HepG2 (cell line): ENCODE data around the gene PASD1. TPM values are rescaled to one million over a fixed set of nuclear protein-coding genes. Genes with fewer than 3 reads are reported as not detected.
A peak's percentile ranks its signal among the peaks of the same experiment; 100 is the strongest.

Experiments
- ARID5B ChIP-seq: IDR thresholded peaks from 2 replicates; pipeline ENCODE4 v1.4.0; 2020; ENCODE audit warnings: mild to moderate bottlenecking, missing genetic modification reagents
- BRF2 ChIP-seq: sonication (generic); formaldehyde crosslinking; IDR thresholded peaks from 2 replicates; pipeline ENCODE4 v1.8.1; 2022; ENCODE audit warnings: mild to moderate bottlenecking, missing genetic modification reagents
- CEBPG ChIP-seq: IDR thresholded peaks from 2 replicates; pipeline ENCODE4 v1.6.1; 2016
- ERF ChIP-seq: IDR thresholded peaks from 2 replicates; pipeline ENCODE4 v1.6.1; 2018; ENCODE audit warnings: missing biosample characterization, missing genetic modification reagents
- ESRRA ChIP-seq: sonication (generic); formaldehyde crosslinking; IDR thresholded peaks from 2 replicates; pipeline ENCODE4 v1.5.1; 2020; ENCODE audit warnings: mild to moderate bottlenecking, low read depth, missing genetic modification reagents
- NR2C2 ChIP-seq: sonication (generic); formaldehyde crosslinking; IDR thresholded peaks from 2 replicates; pipeline ENCODE4 v1.4.0; 2020; ENCODE audit warnings: missing genetic modification reagents, mild to moderate bottlenecking, moderate library complexity, borderline replicate concordance
- NR2F6 ChIP-seq, 2 experiments: IDR thresholded peaks; 2 replicates each; pipeline ENCODE4 v1.6.1; 2016; ENCODE audit warnings: antibody characterized with exemption in 1 of 2, mild to moderate bottlenecking in 1 of 2
- RARA ChIP-seq: IDR thresholded peaks from 2 replicates; pipeline ENCODE4 v1.6.1; 2016; ENCODE audit warnings: missing genetic modification reagents, missing compliant biosample characterization
- SMC3 ChIP-seq: IDR thresholded peaks from 2 replicates; pipeline ENCODE4 v1.6.1; 2011; ENCODE audit warnings: low read length, improper control_type of control experiment
- STAT6 ChIP-seq: sonication (generic); formaldehyde crosslinking; IDR thresholded peaks from 2 replicates; pipeline ENCODE4 v1.4.0; 2020; ENCODE audit warnings: missing genetic modification reagents, mild to moderate bottlenecking, borderline replicate concordance
- ZBTB25 ChIP-seq: IDR thresholded peaks from 2 replicates; pipeline ENCODE4 v1.6.1; 2018; ENCODE audit warnings: missing genetic modification reagents
- ZNF343 ChIP-seq: sonication (generic); formaldehyde crosslinking; IDR thresholded peaks from 2 replicates; pipeline ENCODE4 v1.4.0; 2020; ENCODE audit warnings: mild to moderate bottlenecking, missing genetic modification reagents
- ZNF644 ChIP-seq: IDR thresholded peaks from 2 replicates; pipeline ENCODE4 v1.6.1; 2016; ENCODE audit warnings: low read depth
- polyA plus RNA-seq, 8 experiments: library from polyadenylated mRNA; depleted of rRNA in 3 of 8; stranded (reverse) in 7 of 8; unstranded in 1 of 8; fragments of >200 nt; fragmentation: Illumina TruSeq in 4 of 8; extraction: Trizol in 4 of 8; gene quantifications; 2 replicates each; pipeline versions ENCODE4 v1.2.1 to v1.2.3, GENCODE V29; 2011 to 2016; ENCODE audit warnings: low read depth in 4 of 8, missing spikeins in 1 of 8, mixed read lengths in 1 of 8; ENCODE audit not compliant: insufficient read depth in 1 of 8
- total RNA-seq, 5 experiments: library from RNA; depleted of rRNA; stranded (reverse); fragments of >200 nt; fragmentation: Illumina TruSeq; extraction: Trizol; gene quantifications; 2 replicates each; pipeline ENCODE4 v1.2.3, GENCODE V29; 2016; ENCODE audit warnings: low read depth in 1 of 5

PASD1 gene
- total and polyA plus RNA-seq, 2 of the 13 experiments (the other 11 are each of a cell fraction or from before 2014, with no cell fraction given): not detected

GRCh38 chrX:151609222-151609621, 45.7 kb downstream of the PASD1 start (continued):
- TF ChIP-seq STAT6 (no peak), NR2F6 (IDR thresholded peaks at IDR 0.05) (no peak), NR2F6 (CRISPR knock-in tag; IDR thresholded peaks at IDR 0.05) (no peak), ZNF644 (peak; percentile 37; the same call in 1 of the 2 replicates), ZBTB25 (CRISPR knock-in tag) (no peak), ERF (CRISPR knock-in tag) (no peak), CEBPG (peak; percentile 89), BRF2 (CRISPR knock-in tag) (no peak), ARID5B (0 out of 2 replicates have a peak, but pooled peaks have one; percentile 27), SMC3 (no peak), NR2C2 (CRISPR knock-in tag) (no peak), RARA (CRISPR knock-in tag) (no peak), ZNF343 (CRISPR knock-in tag) (no peak), ESRRA (CRISPR knock-in tag) (no peak)
- TF ChIP-seq, all 625 proteins: peak for 8
